Ovary (tissue), 3 donors: ENCODE data around the gene STX3.

Source experiments
- CTCF ChIP-seq, 3 donors: fragments of 450-650 bp in 2 of 3; fragments of 200-600 bp in 1 of 3; IDR thresholded peaks; one replicate each; pipeline versions ENCODE4 v1.5.1 to v1.8.0; 2016 to 2022; ENCODE audit warnings: antibody characterized with exemption in 3 of 3, mild to moderate bottlenecking in 1 of 3
- POLR2A ChIP-seq: fragments of 450-650 bp; IDR thresholded peaks from one replicate; pipeline ENCODE4 v1.6.1; 2017; ENCODE audit warnings: antibody characterized with exemption, mild to moderate bottlenecking, moderate library complexity
- donor health status: DM: no; HTN: no; CAD: no.

DNA sequence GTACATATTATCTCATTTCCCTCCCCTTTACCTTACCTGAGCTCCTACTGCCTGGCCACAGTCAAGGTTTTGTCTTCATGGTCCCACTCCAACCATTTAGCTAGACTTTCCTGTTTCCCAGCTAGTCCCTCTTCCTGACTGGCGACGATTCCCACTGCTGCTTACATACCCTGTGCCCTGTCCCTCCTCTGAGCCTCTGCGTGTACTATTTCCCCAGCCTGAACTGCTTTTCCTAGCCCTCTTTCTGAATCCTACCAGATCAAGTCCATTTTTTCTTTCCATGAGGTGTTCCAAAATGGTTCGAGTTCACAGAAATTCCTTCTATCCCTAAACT lies 32.0 kb downstream of the STX3 start:
- no peak for TF ChIP-seq CTCF (IDR thresholded peaks at IDR 0.05)
- no peak for TF ChIP-seq POLR2A
